SU-DHL-6 (cell line): Measurements from ENCODE around the gene SLC1A3.

Experiments used
- H2AFZ ChIP-seq: fragments of 200-600 bp; sonication (generic); 2 replicates; pipeline ENCODE4 v1.6.1; 2014; ENCODE audit warnings: low read depth, mild to moderate bottlenecking, moderate library complexity, mixed read lengths, antibody characterized with exemption, low read length; ENCODE audit not compliant: severe bottlenecking
- H3F3A ChIP-seq: fragments of 200-600 bp; shearing (Covaris generic); 2 replicates; pipeline ENCODE4 v1.6.0; 2016; ENCODE audit warnings: antibody characterized with exemption, mild to moderate bottlenecking; ENCODE audit not compliant: insufficient read depth
- H3K27ac ChIP-seq: fragments of 200-600 bp; sonication (generic); 2 replicates; pipeline ENCODE4 v1.5.1; 2016; ENCODE audit warnings: low read depth, mild to moderate bottlenecking, low read length, moderate library complexity, mixed read lengths
- H3K27me3 ChIP-seq: fragments of 200-600 bp; sonication (generic), shearing (Covaris generic); 2 replicates; pipeline ENCODE4 v1.6.0; 2014; ENCODE audit warnings: mild to moderate bottlenecking, low read length
- H3K36me3 ChIP-seq: fragments of 200-600 bp; sonication (generic); 2 replicates; pipeline ENCODE4 v1.6.1; 2014; ENCODE audit warnings: mild to moderate bottlenecking, low read length, mixed read lengths
- H3K4me2 ChIP-seq: fragments of 300-600, 200-600 bp; shearing (Covaris generic), sonication (generic); 2 replicates; pipeline ENCODE4 v1.6.0; 2014; ENCODE audit warnings: low read length, low read depth, mild to moderate bottlenecking; ENCODE audit not compliant: poor library complexity, severe bottlenecking
- H3K4me3 ChIP-seq: fragments of 200-600 bp; sonication (generic); 2 replicates; pipeline ENCODE4 v1.5.1; 2014; ENCODE audit warnings: antibody characterized with exemption, low read length, mild to moderate bottlenecking, mixed read lengths; ENCODE audit not compliant: insufficient read depth, poor library complexity, severe bottlenecking
- H3K79me2 ChIP-seq: fragments of 200-600 bp; sonication (generic); 2 replicates; pipeline ENCODE4 v1.6.1; 2014; ENCODE audit warnings: mild to moderate bottlenecking, low read length, moderate library complexity; ENCODE audit not compliant: insufficient read depth
- H3K9ac ChIP-seq: fragments of 200-600 bp; sonication (generic); 2 replicates; pipeline ENCODE4 v1.7.0; 2014; ENCODE audit warnings: mild to moderate bottlenecking, low read length
- H3K9me2 ChIP-seq: fragments of 200-600 bp; sonication (generic); replicated peaks from 2 replicates; pipeline ENCODE4 v1.6.1; 2014; ENCODE audit warnings: low read length; ENCODE audit not compliant: insufficient read depth
- H3K9me3 ChIP-seq: fragments of 200-600 bp; sonication (generic); 2 replicates; pipeline ENCODE4 v1.6.1; 2014; ENCODE audit warnings: low read length, mixed read lengths; ENCODE audit not compliant: insufficient read depth
- H4K20me1 ChIP-seq: fragments of 200-600 bp; sonication (generic); 2 replicates; pipeline ENCODE4 v1.6.1; 2014; ENCODE audit warnings: low read depth, mild to moderate bottlenecking, antibody characterized with exemption, low read length, moderate library complexity, mixed read lengths
- CTCF ChIP-seq: fragments of 200-600 bp; sonication (generic); IDR thresholded peaks from one replicate; pipeline ENCODE4 v1.5.1; 2017; ENCODE audit warnings: antibody characterized with exemption, mild to moderate bottlenecking, low read length, moderate library complexity; ENCODE audit not compliant: insufficient read depth, poor library complexity, severe bottlenecking
- EZH2phosphoT487 ChIP-seq: fragments of 200-600 bp; sonication (generic), shearing (Covaris generic); conservative IDR thresholded peaks from 2 replicates; pipeline ENCODE4 v1.6.1; 2018; ENCODE audit warnings: mild to moderate bottlenecking, antibody characterized with exemption, low read length, moderate library complexity, mixed read lengths

Gene SLC1A3

GRCh38 chr5:36724467-36725332, 118.3 kb downstream of the SLC1A3 start:
- TF ChIP-seq CTCF (no peak), EZH2phosphoT487 (no peak)
- no peaks in the 10 kb centered on the region for H3K36me3 ChIP-seq
- H3K4me2 ChIP-seq: peak overlapping the region; percentile 74
- H3K4me3 ChIP-seq: peak overlapping the region; percentile 44
- H3F3A ChIP-seq: no peaks in the 10 kb centered on the region
- peak overlapping the region; percentile 74 for H3K27ac ChIP-seq
- H3K79me2 ChIP-seq: no peaks in the 10 kb centered on the region
- H2AFZ ChIP-seq: peak overlapping the region; percentile 79
- H3K9me2 ChIP-seq: no peaks in the 10 kb centered on the region
- no peaks in the 10 kb centered on the region for H3K27me3 ChIP-seq
- peak overlapping the region; percentile 46 for H3K9ac ChIP-seq
- H3K9me3 ChIP-seq: no peaks in the 10 kb centered on the region
- no peaks in the 10 kb centered on the region for H4K20me1 ChIP-seq

GRCh38 chr5:36726317-36726716, 119.9 kb downstream of the SLC1A3 start:
- Histone ChIP-seq H3K4me3 (no peak overlapping the region), H3F3A (no peaks in the 10 kb centered on the region), H3K27ac (no peak overlapping the region), H3K27me3 (no peaks in the 10 kb centered on the region), H3K36me3 (no peaks in the 10 kb centered on the region), H3K9me3 (no peaks in the 10 kb centered on the region), H3K4me2 (no peak overlapping the region), H2AFZ (no peak overlapping the region), H3K79me2 (no peaks in the 10 kb centered on the region), H4K20me1 (no peaks in the 10 kb centered on the region), H3K9me2 (no peaks in the 10 kb centered on the region), H3K9ac (no peak overlapping the region)
- TF ChIP-seq CTCF (no peak), EZH2phosphoT487 (no peak)

GRCh38 chr5:36726767-36727166, 120.4 kb downstream of the SLC1A3 start:
- Histone ChIP-seq H3K79me2 (no peaks in the 10 kb centered on the region), H3K27me3 (no peaks in the 10 kb centered on the region), H3K9me3 (no peaks in the 10 kb centered on the region), H3K9ac (no peak overlapping the region), H3K4me3 (no peak overlapping the region), H3K27ac (no peak overlapping the region), H3K9me2 (no peaks in the 10 kb centered on the region), H3K4me2 (no peak overlapping the region), H3K36me3 (no peaks in the 10 kb centered on the region), H3F3A (no peaks in the 10 kb centered on the region), H2AFZ (no peak overlapping the region), H4K20me1 (no peaks in the 10 kb centered on the region)
- TF ChIP-seq CTCF: no peak
- TF ChIP-seq EZH2phosphoT487: no peak
